RPMI7951 (cell line): ENCODE data around the gene TPRN. TPM values are rescaled to one million over a fixed set of nuclear protein-coding genes. Genes with fewer than 3 reads are reported as not detected.

ENCODE experiments used
- DNase-seq: peaks from one replicate; pipeline ENCODE4 v3.0.0-alpha.2; 2012; ENCODE audit warnings: low read depth
- total RNA-seq: library from RNA; depleted of rRNA; stranded (reverse); fragments of >200 nt; shearing (Covaris generic); gene quantifications from 2 replicates; pipeline ENCODE4 v1.2.3, GENCODE V29; 2014

The TPRN gene
- total RNA-seq, 1 experiment from 2014 or later = 1.1 TPM

DNA sequence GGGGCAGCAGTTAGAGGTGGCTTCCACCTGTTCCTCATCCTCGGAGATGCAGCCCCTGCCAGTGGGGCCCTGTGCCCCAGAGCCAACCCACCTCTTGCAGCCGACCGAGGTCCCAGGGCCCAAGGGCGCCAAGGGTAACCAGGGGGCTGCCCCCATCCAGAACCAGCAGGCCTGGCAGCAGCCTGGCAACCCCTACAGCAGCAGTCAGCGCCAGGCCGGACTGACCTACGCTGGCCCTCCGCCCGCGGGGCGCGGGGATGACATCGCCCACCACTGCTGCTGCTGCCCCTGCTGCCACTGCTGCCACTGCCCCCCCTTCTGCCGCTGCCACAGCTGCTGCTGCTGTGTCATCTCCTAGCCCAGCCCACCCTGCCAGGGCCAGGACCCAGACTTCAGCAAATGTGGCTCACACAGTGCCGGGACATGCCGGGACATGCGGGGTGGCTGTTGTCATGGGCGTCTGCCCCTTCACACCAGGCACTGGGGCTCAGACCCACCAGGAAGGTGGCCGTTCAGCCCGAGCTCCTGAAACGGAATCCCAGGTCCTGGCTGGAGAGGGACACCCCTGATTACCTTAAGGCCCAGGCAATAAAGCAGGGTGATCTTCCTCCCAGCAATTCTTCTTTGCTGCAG lies 25.3 kb upstream of the TPRN start:
- no peak for DNase-seq

- DNase-seq = no peak
Measured at GRCh38 chr9:137224830-137225694, 24.5 kb upstream of the TPRN start, which contains the start of gene CYSRT1. CYSRT1 (plus strand) TSS chr9:137225174; CDS start chr9:137225622, 448 bp downstream.

GRCh38 chr9:137223078-137223970 lies 22.8 kb upstream of the TPRN start:
- DNase-seq = peak; percentile 96

DNA sequence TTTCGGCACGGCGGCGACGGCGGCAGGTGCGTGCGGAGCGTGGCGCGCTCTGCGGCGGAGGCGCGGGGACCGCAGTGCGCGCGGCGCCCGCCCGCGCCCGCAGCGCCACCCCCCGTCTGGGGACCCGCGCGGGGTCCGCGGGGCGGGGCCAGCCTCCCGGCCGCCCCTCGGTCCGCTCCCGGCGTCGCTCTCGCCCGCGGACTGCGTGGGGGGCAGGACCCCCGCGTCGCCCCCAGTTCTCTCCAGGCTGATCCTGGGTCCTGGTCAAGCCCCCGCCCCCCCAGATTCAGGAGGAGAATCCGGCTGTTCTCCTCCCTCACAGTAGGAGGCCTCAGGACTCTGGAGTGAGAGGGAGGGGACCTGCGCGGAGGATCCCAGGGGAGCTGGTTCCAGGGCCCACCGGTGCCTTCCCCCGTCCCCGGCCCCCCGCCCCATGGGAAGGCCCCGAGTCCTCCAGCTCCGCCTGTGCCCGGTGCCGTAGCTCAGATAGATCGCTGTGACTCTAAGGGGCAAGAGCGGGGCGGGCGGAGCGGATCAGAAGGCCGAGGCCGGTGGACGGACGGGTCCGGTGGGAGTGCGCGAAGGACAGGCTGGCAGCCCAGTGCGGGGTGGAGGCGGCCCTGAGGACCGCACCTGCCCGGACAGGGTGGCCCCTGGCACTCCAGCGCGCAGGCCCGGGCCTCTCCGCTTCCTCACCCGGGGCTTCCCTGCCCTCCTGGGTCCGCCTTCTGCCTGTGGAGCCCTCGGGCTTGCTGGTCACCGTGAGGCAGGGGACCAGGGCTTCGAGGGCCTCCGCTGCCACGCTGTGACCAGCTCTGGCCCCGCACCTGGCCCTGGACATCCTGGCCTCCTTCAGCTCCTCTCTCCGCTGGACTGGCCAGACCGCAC lies 21.9 kb upstream of the TPRN start, which contains the start of gene RNF208:
RNF208 (minus strand) TSS at position 51 of the 888 bp plus-strand sequence. CDS start 1,028 bp downstream, outside the sequence.
- DNase-seq = no peak

DNA sequence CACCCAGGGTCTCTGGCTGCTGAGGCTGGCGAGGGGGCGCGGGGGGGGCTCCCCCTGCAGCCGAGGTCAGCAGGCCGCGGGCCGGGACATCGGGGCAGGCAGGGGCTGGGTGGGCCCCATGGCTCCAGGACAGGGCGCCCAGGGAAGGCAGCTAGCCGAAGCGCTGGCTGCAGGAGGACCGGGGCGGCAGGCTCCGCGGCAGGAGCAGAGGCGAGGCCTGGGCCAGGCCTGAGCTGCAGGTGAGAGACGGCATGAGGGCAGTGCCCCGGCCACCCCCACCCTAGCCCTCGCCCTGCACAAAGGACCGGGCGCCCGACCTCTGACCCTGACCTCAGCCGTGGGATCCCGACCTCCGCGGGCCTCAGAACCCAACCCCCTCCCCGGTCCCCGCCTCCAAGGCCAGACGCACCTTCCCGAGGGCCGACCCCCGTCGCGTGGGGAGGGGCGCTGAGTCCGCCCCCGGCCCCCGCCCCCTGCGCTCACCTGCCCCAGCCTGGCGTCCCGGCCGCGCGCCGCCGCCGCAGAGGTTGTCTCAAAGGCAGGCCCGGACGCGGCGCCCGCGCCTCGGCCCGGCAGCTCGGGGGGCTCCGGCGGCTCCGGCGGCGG lies 21.1 kb upstream of the TPRN start:
- DNase-seq = no peak

- no peak for DNase-seq
Measured at GRCh38 chr9:137221095-137221505, 20.6 kb upstream of the TPRN start.

GRCh38 chr9:137220317-137221094 lies 20.0 kb upstream of the TPRN start:
- DNase-seq = no peak

DNA sequence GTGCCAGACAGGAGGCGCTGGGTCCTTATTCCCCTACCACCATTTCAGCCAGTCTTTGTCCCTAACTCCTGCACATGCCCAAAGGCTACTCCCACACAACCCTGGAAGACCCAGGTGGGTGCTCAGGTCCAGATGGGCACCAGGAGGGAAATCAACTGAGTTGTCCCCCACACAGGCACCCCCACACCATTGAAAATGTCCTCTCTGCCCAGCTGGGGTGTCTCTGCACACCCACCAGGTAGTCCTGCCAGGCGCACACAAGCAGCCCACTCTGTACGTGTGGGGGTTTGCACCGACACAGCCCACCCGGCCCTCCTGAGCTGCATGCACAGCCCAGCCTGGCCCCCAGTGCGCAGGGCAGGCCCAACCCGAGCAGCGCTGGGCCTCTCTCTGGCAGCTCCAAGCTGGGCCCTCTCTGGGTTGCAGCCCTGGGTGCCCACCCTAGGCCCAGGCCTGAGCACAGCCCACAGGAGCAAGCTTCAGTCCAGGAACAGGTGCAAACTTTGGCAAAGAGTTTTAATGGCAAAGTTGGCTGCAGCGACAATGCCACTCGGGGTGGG lies 19.3 kb upstream of the TPRN start:
- no peak for DNase-seq

GRCh38 chr9:137218754-137219271 lies 18.3 kb upstream of the TPRN start:
- peak; percentile 37 for DNase-seq

GRCh38 chr9:137218212-137218753 lies 17.7 kb upstream of the TPRN start:
- no peak for DNase-seq

- DNase-seq = no peak
Measured at GRCh38 chr9:137217276-137218211, 17.0 kb upstream of the TPRN start.

GRCh38 chr9:137216188-137216965 lies 15.8 kb upstream of the TPRN start:
- DNase-seq = no peak

DNA sequence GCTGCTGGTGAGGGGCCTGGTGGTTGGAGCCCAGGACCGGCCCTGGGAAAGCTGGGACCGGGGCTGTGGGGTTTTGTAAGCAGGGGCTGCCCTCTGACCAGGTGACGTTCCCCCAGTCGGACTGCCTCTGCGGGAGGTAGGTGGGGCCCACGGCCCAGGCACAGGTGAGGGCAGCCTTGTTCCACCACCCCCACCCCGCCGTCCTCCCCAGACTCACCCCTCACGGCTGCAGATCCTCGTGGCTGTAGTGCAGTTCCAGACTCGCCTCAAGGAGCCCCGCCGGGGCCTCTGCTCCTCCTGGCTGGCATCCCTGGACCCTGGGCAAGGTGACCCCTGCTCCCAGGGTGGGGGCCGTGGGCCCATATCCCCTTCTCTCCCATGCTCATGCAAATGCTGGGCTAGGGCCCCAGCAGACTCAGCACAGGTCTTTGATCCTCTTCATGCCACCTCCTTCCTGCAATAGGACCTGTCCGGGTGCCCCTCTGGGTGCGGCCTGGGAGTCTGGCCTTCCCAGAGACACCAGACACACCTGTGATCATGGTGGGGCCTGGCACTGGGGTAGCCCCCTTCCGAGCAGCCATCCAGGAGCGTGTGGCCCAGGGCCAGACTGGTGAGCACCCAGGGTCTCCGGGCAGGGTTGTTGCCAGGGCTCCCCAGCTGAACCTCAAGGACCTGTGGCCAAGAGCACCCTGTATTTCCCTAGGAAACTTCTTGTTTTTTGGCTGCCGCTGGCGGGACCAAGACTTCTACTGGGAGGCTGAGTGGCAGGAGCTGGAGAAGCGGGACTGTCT lies 14.8 kb upstream of the TPRN start:
- no peak for DNase-seq

- DNase-seq = no peak
Measured at GRCh38 chr9:137214620-137215019, 14.1 kb upstream of the TPRN start.

DNA sequence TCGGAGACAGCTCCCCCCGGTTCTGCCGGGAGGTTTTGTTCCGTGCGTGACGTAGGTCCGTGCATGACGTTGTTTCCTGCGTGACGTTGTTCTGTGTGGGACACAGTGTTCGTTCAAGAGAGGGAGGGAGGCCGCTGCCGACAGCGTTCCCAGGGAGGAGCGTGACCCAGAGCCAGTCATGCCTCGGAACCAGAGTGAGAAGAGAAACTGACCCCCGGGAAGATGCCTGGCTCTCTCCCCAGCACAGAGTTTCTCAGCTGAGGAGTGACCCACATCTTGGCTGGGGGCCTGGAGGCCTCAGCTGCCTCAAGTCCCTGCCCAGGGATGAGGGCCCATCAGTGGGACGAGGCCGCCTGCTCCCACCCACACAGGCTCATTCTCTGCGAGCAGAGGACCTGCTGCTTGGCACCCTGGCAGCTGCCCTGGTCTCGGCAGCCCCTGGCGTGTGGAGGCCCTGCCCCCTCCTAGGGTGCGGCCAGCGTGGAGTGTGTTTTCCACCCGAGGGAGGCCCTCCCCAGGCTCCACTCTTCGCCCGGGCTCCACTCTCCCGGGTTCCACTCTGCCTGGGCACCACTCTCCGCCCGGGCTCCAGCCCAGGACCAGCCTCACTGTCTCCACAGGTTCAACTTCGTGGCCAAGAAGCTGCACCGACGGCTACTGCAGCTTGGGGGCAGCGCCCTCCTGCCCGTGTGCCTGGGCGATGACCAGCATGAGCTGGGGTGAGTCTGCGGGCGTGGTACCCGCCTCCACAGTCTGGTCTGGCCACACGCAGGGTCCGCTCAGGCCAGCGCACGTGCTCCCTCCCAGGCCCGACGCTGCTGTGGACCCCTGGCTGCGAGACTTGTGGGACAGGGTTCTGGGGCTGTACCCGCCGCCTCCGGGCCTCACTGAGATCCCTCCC lies 12.9 kb upstream of the TPRN start:
- no peak for DNase-seq
